Endothelial cell of umbilical vein (primary cell): ENCODE data around the gene PDK4. TPM values are rescaled to one million over a fixed set of nuclear protein-coding genes. Genes with fewer than 3 reads are reported as not detected.

ENCODE experiments used
- BruUV-seq: library from RNA; stranded (reverse); fragments of 400-500 nt; replicated peaks from 2 replicates; lab custom pipeline; 2021; lab: Mats Ljungman, UMichigan
- CTCF ChIA-PET: fragments of 300-600, 350-600 bp; sonication (Branson Sonifier 250); formaldehyde crosslinking; loops from one replicate; lab custom pipeline; 2021; ENCODE audit warnings: antibody characterized with exemption, inconsistent platforms; lab: Charles Lee
- POLR2A ChIA-PET: fragments of 300-600, 350-600 bp; sonication (Branson Sonifier 250); formaldehyde crosslinking; loops from one replicate; lab custom pipeline; 2021; ENCODE audit warnings: antibody characterized with exemption, inconsistent platforms; lab: Charles Lee
- DNase-seq: peaks from one replicate; pipeline ENCODE4 v3.0.0-alpha.2; 2011; ENCODE audit warnings: low read depth, low spot score
- FAIRE-seq: peaks from 2 replicates; lab custom pipeline; 2011; peaks lifted over from hg19 to GRCh38; lab: Jason Lieb, UNC
- H2AFZ ChIP-seq: 2 replicates; pipeline ENCODE4 v1.6.0; 2012; ENCODE audit warnings: low read depth, low read length, control low read depth, inconsistent platforms
- H3K27ac ChIP-seq: 2 replicates; pipeline ENCODE4 v1.5.1; 2011; ENCODE audit warnings: low read depth, mild to moderate bottlenecking, control low read depth, low read length, moderate library complexity; ENCODE audit not compliant: insufficient read depth
- H3K27me3 ChIP-seq, 2 experiments: 2 replicates each; pipeline versions ENCODE4 v1.6.0 to v1.6.1; 2011; ENCODE audit warnings: low read length in 2 of 2, mixed read lengths in 1 of 2; ENCODE audit not compliant: control insufficient read depth in 2 of 2, insufficient read depth in 2 of 2
- H3K36me3 ChIP-seq, 2 experiments: 2 replicates in 1 of 2; 3 replicates in 1 of 2; pipeline ENCODE4 v1.5.1; 2011; ENCODE audit warnings: low read length in 2 of 2, mild to moderate bottlenecking in 1 of 2, moderate library complexity in 1 of 2; ENCODE audit not compliant: control insufficient read depth in 2 of 2, insufficient read depth in 2 of 2; ENCODE audit errors: extremely low read depth in 1 of 2
- H3K4me1 ChIP-seq: 3 replicates; pipeline ENCODE4 v1.5.1; 2011; ENCODE audit warnings: mild to moderate bottlenecking, low read length; ENCODE audit not compliant: control insufficient read depth, insufficient read depth; ENCODE audit errors: extremely low read depth
- H3K4me2 ChIP-seq: 2 replicates; pipeline ENCODE4 v1.6.1; 2011; ENCODE audit warnings: low read length, control low read depth, mixed read lengths; ENCODE audit not compliant: insufficient read depth
- H3K4me3 ChIP-seq, 3 experiments: fragments of 200-600 bp in 1 of 3; sonication (generic), shearing (Covaris generic) in 1 of 3; replicated peaks in 1 of 3; 2 replicates each; pipeline ENCODE4 v1.5.1; 2011 to 2016; ENCODE audit warnings: control low read depth in 3 of 3, low read length in 3 of 3, mild to moderate bottlenecking in 2 of 3, inconsistent platforms in 1 of 3, low read depth in 1 of 3, moderate library complexity in 1 of 3; ENCODE audit not compliant: insufficient read depth in 1 of 3
- H3K79me2 ChIP-seq: 2 replicates; pipeline ENCODE4 v1.6.0; 2012; ENCODE audit warnings: low read length, inconsistent platforms; ENCODE audit not compliant: control insufficient read depth, insufficient read depth
- H3K9ac ChIP-seq: replicated peaks from 2 replicates; pipeline ENCODE3; 2011; ENCODE audit warnings: low read length, control low read depth; ENCODE audit not compliant: insufficient read depth; ENCODE audit errors: extremely low read depth
- H3K9me1 ChIP-seq: replicated peaks from 3 replicates; pipeline ENCODE4 v1.6.0; 2011; ENCODE audit warnings: mild to moderate bottlenecking, low read length; ENCODE audit not compliant: control insufficient read depth, insufficient read depth; ENCODE audit errors: extremely low read depth
- H3K9me3 ChIP-seq: replicated peaks from 2 replicates; pipeline ENCODE4 v1.5.1; 2012; ENCODE audit warnings: low read length, inconsistent platforms; ENCODE audit not compliant: control insufficient read depth, insufficient read depth
- H4K20me1 ChIP-seq: replicated peaks from 2 replicates; pipeline ENCODE3; 2011; ENCODE audit warnings: mild to moderate bottlenecking, low read length; ENCODE audit not compliant: control insufficient read depth, insufficient read depth; ENCODE audit errors: extremely low read depth
- CTCF ChIP-seq, 2 donors: IDR thresholded peaks; 1 replicate in 1 of 2; 2 replicates in 1 of 2; pipeline ENCODE4 v1.5.1; 2011; ENCODE audit warnings: low read length in 2 of 2, mild to moderate bottlenecking in 2 of 2, moderate library complexity in 2 of 2, control low read depth in 1 of 2, inconsistent platforms in 1 of 2, low read depth in 1 of 2; ENCODE audit not compliant: insufficient read depth in 1 of 2; ENCODE audit errors: extremely low read depth in 1 of 2
- EZH2 ChIP-seq: IDR thresholded peaks from 2 replicates; pipeline ENCODE4 v1.6.1; 2012; ENCODE audit warnings: borderline replicate concordance, low read depth, mild to moderate bottlenecking, moderate library complexity, low read length, inconsistent platforms; ENCODE audit not compliant: severe bottlenecking
- FOS ChIP-seq: IDR thresholded peaks from 2 replicates; pipeline ENCODE4 v1.6.1; 2011; ENCODE audit warnings: mild to moderate bottlenecking, low read length, moderate library complexity, borderline replicate concordance; ENCODE audit not compliant: insufficient read depth
- GATA2 ChIP-seq: IDR thresholded peaks from 2 replicates; pipeline ENCODE4 v1.7.0; 2011; ENCODE audit warnings: low read depth, mild to moderate bottlenecking, moderate library complexity, mixed read lengths, low read length; ENCODE audit not compliant: insufficient read length, insufficient read depth
- JUN ChIP-seq: IDR thresholded peaks from 2 replicates; pipeline ENCODE4 v1.6.1; 2011; ENCODE audit warnings: borderline replicate concordance, low read depth; ENCODE audit not compliant: insufficient read length, insufficient read depth
- MAX ChIP-seq: IDR thresholded peaks from 2 replicates; pipeline ENCODE4 v1.6.1; 2011; ENCODE audit not compliant: insufficient read depth, insufficient read length
- MYC ChIP-seq: IDR thresholded peaks from one replicate; pipeline ENCODE4 v1.6.1; 2011; ENCODE audit warnings: mild to moderate bottlenecking, low read depth, low read length
- POLR2A ChIP-seq: IDR thresholded peaks from 2 replicates; pipeline ENCODE4 v1.6.1; 2012; ENCODE audit warnings: low read depth, mild to moderate bottlenecking, control low read depth, low read length
- POLR2AphosphoS5 ChIP-seq: IDR thresholded peaks from 2 replicates; pipeline ENCODE4 v1.6.1; 2012; ENCODE audit warnings: low read depth, mild to moderate bottlenecking, control low read depth, low read length, moderate library complexity; ENCODE audit not compliant: insufficient read depth
- dilution Hi-C: fragments of 300-500 bp; cut with MboI; formaldehyde crosslinking; loops from one replicate; pipeline ENCODE4 v1.15.0; 2019; ENCODE audit warnings: low sequenced_read_pairs; ENCODE audit not compliant: extremely low pct_ligation_motif_present
- intact Hi-C: fragments of 100-400 bp; cut with micrococcal nuclease; formaldehyde crosslinking; loops from one replicate; pipeline ENCODE4 v1.10.0; 2022
- polyA plus RNA-seq, 4 experiments: library from polyadenylated mRNA; depleted of rRNA in 3 of 4; stranded (reverse) in 3 of 4; unstranded in 1 of 4; fragments of >200 nt; gene quantifications; 2 replicates each; pipeline versions ENCODE4 v1.2.1 to v1.2.3, GENCODE V29; 2011 to 2012; ENCODE audit warnings: missing spikeins in 1 of 4
- total RNA-seq: library from RNA; stranded (reverse); gene quantifications from 2 replicates; pipeline ENCODE4 v1.2.3, GENCODE V29; 2021

PDK4 gene
- total and polyA plus RNA-seq, 2 donors (not counting 3 experiments of a cell fraction or from before 2014, with no cell fraction given): 0.75 to 2.5 TPM

GRCh38 chr7:95590387-95591248 is 5.7 kb downstream of the PDK4 start:
- H3K9ac ChIP-seq: no peak overlapping the region
- no peaks in the 10 kb centered on the region for H4K20me1 ChIP-seq
- intact Hi-C loops: no loop called here
- no peaks in the 10 kb centered on the region for H3K4me1 ChIP-seq
- ChIA-PET POLR2A (no interaction called here), CTCF (no interaction called here)
- H3K27ac ChIP-seq: no peak overlapping the region
- dilution Hi-C loops: no loop called here
- no peak overlapping the region for H2AFZ ChIP-seq
- BruUV-seq: no TSS peak
- H3K27me3 ChIP-seq: no peaks in the 10 kb centered on the region
- H3K4me2 ChIP-seq: no peak overlapping the region
- TF ChIP-seq FOS (no peak), JUN (no peak), EZH2 (no peak)
- no peaks in the 10 kb centered on the region for H3K36me3 ChIP-seq
- DNase-seq: no peak
- no peaks in the 10 kb centered on the region for H3K9me3 ChIP-seq
- H3K4me3 ChIP-seq: no peak overlapping the region
- no peaks in the 10 kb centered on the region for H3K9me1 ChIP-seq
- no peaks in the 10 kb centered on the region for H3K79me2 ChIP-seq
- no peak for FAIRE-seq

GRCh38 chr7:95589766-95590165 is 6.5 kb downstream of the PDK4 start:
- BruUV-seq: no TSS peak
- no peak overlapping the region for H2AFZ ChIP-seq
- no peaks in the 10 kb centered on the region for H3K27me3 ChIP-seq
- H3K27ac ChIP-seq: no peak overlapping the region
- no peak overlapping the region for H3K9ac ChIP-seq
- dilution Hi-C loops (no loop called here), intact Hi-C loops (loop anchor here (2.0 kb wide), 1 partner anchor 43 kb away; no protein-coding TSS in a partner anchor)
- ChIA-PET CTCF (no interaction called here), POLR2A (no interaction called here)
- FAIRE-seq: peak; percentile 35
- no peaks in the 10 kb centered on the region for H3K9me3 ChIP-seq
- H3K9me1 ChIP-seq: no peaks in the 10 kb centered on the region
- no peaks in the 10 kb centered on the region for H3K79me2 ChIP-seq
- H3K36me3 ChIP-seq: no peaks in the 10 kb centered on the region
- no peak for DNase-seq
- H3K4me1 ChIP-seq: no peaks in the 10 kb centered on the region
- no peak overlapping the region for H3K4me2 ChIP-seq
- H4K20me1 ChIP-seq: no peaks in the 10 kb centered on the region
- no peak for TF ChIP-seq EZH2
- no peak for TF ChIP-seq JUN
- TF ChIP-seq FOS: no peak
- TF ChIP-seq CTCF (IDR thresholded peaks at IDR 0.05; ENCODE audit: extremely low read depth in 1 of 2, insufficient read depth in 1 of 2, low read depth in 1 of 2, low read length in 2 of 2): no peak
- no peak for TF ChIP-seq MYC
- TF ChIP-seq GATA2: no peak
- TF ChIP-seq POLR2A: no peak
- TF ChIP-seq POLR2AphosphoS5: no peak
- TF ChIP-seq MAX: no peak
- H3K4me3 ChIP-seq: no peak overlapping the region
